Activated B cell treated with CpG ODN at 0.5 μM for 24 hours (primary cell): ENCODE measurements around the gene SMIM41. TPM values are rescaled to one million over a fixed set of nuclear protein-coding genes. Genes with fewer than 3 reads are reported as not detected.

Source experiments
- ATAC-seq: fragments of 200-7000 bp; cut with Tn5 transposase; one replicate; pipeline ENCODE4 v1.10.0; 2021; ENCODE audit warnings: low read depth, mild to moderate bottlenecking, moderate library complexity
- CTCF ChIA-PET: fragments of 350-600 bp; sonication (Branson Sonifier 250); formaldehyde crosslinking; loops from one replicate; lab custom pipeline; 2021; ENCODE audit warnings: antibody characterized with exemption; lab: Charles Lee
- POLR2A ChIA-PET: fragments of 350-600 bp; sonication (Branson Sonifier 250); formaldehyde crosslinking; loops from one replicate; lab custom pipeline; 2021; ENCODE audit warnings: antibody characterized with exemption; lab: Charles Lee
- DNase-seq: peaks from one replicate; pipeline ENCODE4 v3.0.0; 2022
- H3K27ac Mint-ChIP-seq: one replicate; pipeline ENCODE4 v1.8.0; 2020; ENCODE audit warnings: mixed read lengths
- H3K27me3 Mint-ChIP-seq: one replicate; pipeline ENCODE4 v1.8.0; 2021; ENCODE audit warnings: mixed read lengths
- H3K36me3 Mint-ChIP-seq: one replicate; pipeline ENCODE4 v1.8.0; 2021; ENCODE audit warnings: low read depth, mixed read lengths
- H3K4me1 Mint-ChIP-seq: one replicate; pipeline ENCODE4 v1.8.0; 2021; ENCODE audit warnings: mixed read lengths
- H3K4me3 Mint-ChIP-seq: one replicate; pipeline ENCODE4 v1.8.0; 2020; ENCODE audit warnings: mild to moderate bottlenecking, mixed read lengths
- H3K9me3 Mint-ChIP-seq: one replicate; pipeline ENCODE4 v1.8.0; 2020; ENCODE audit warnings: mixed read lengths
- CTCF ChIP-seq: fragments of 200-600 bp; IDR thresholded peaks from one replicate; pipeline ENCODE4 v1.8.0; 2022; ENCODE audit warnings: antibody characterized with exemption, mild to moderate bottlenecking
- intact Hi-C: fragments of 100-400 bp; cut with micrococcal nuclease; formaldehyde crosslinking; loops from one replicate; pipeline ENCODE4 v1.15.1; 2024
- total RNA-seq: library from RNA; stranded (reverse); gene quantifications from 2 replicates; pipeline ENCODE4 v1.2.3, GENCODE V29; 2022

The SMIM41 gene
- total RNA-seq, 1 donor from 2014 or later: not detected

GRCh38 chr12:52066346-52067080 lies 13.0 kb upstream of the SMIM41 start:
- ATAC-seq: no peak
- CTCF ChIA-PET: interaction anchor here (0.8 to 7.0 kb wide), 2 partner anchors 18 to 41 kb away, joined by 3 to 89 read pairs; no protein-coding TSS in a partner anchor
- Mint-ChIP-seq H3K27me3 (no peaks in the 10 kb centered on the region), H3K27ac (no peak overlapping the region), H3K9me3 (no peaks in the 10 kb centered on the region), H3K4me1 (peaks cover 23% of the 10 kb centered on the region), H3K36me3 (peaks cover 4% of the 10 kb centered on the region), H3K4me3 (no peak overlapping the region)
- TF ChIP-seq CTCF: no peak
- DNase-seq: no peak
- POLR2A ChIA-PET: interaction anchor here (7.8 kb wide), 1 partner anchor 14 kb away, joined by 99 read pairs; the partner anchor contains the start of gene NR4A1
- intact Hi-C loops: no loop called here

DNA sequence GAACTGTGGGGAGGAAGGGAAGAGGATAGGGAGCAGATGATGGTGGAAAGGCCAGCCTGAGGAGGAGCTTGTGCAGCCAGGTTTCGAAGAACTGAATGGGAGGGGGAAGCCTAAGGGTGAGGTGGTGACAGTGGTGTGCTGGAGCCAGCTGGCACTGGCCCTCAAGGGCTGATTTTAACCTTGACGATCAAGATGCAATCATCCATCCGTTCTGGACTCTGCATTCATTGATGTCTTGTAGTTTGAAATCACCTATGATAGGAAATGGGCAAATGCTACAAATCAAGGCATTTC lies 12.5 kb upstream of the SMIM41 start:
- no peaks in the 10 kb centered on the region for H3K9me3 Mint-ChIP-seq
- POLR2A ChIA-PET: interaction anchor here (7.8 kb wide), 1 partner anchor 15 kb away, joined by 99 read pairs; the partner anchor contains the start of gene NR4A1

GRCh38 chr12:52069327-52070184 lies 9.9 kb upstream of the SMIM41 start, which contains the start of gene ATG101:
Gene ATG101 (plus strand): TSS chr12:52069978. CDS start chr12:52073651, 3,673 bp downstream.
- Mint-ChIP-seq H3K4me1 (peaks cover 47% of the 10 kb centered on the region), H3K27me3 (no peaks in the 10 kb centered on the region), H3K36me3 (peaks cover 25% of the 10 kb centered on the region), H3K9me3 (no peaks in the 10 kb centered on the region), H3K27ac (peak within 1 kb of the TSS; percentile 96), H3K4me3 (peak within 1 kb of the TSS; percentile 87)
- TF ChIP-seq CTCF: peak; percentile 31
- ATAC-seq: peak; percentile 94
- intact Hi-C loops: loop anchor here (1.0 kb wide), 5 partner anchors 12 to 49 kb away; partner anchors contain the start of gene NR4A1
- ChIA-PET POLR2A (interaction anchor here (0.5 to 7.8 kb wide), 19 partner anchors 10 to 1958 kb away, joined by 3 to 99 read pairs (median 5); partner anchors contain the start of genes NR4A1 and TAMALIN), CTCF (interaction anchor here (0.7 to 7.0 kb wide), 13 partner anchors 9 to 89 kb away, joined by 3 to 89 read pairs (median 4); partner anchors contain the start of gene NR4A1)
- peak; percentile 87 for DNase-seq

More for the DNA sequence above, 12.5 kb upstream of the SMIM41 start:
- Mint-ChIP-seq H3K36me3 (peaks cover 4% of the 10 kb centered on the region), H3K27ac (no peak overlapping the region), H3K4me1 (peaks cover 27% of the 10 kb centered on the region), H3K27me3 (no peaks in the 10 kb centered on the region), H3K4me3 (no peak overlapping the region)
- no peak for DNase-seq
- intact Hi-C loops: no loop called here
- no peak for TF ChIP-seq CTCF
- CTCF ChIA-PET: interaction anchor here (0.8 to 7.0 kb wide), 2 partner anchors 17 to 41 kb away, joined by 3 to 89 read pairs; no protein-coding TSS in a partner anchor
- no peak for ATAC-seq

DNA sequence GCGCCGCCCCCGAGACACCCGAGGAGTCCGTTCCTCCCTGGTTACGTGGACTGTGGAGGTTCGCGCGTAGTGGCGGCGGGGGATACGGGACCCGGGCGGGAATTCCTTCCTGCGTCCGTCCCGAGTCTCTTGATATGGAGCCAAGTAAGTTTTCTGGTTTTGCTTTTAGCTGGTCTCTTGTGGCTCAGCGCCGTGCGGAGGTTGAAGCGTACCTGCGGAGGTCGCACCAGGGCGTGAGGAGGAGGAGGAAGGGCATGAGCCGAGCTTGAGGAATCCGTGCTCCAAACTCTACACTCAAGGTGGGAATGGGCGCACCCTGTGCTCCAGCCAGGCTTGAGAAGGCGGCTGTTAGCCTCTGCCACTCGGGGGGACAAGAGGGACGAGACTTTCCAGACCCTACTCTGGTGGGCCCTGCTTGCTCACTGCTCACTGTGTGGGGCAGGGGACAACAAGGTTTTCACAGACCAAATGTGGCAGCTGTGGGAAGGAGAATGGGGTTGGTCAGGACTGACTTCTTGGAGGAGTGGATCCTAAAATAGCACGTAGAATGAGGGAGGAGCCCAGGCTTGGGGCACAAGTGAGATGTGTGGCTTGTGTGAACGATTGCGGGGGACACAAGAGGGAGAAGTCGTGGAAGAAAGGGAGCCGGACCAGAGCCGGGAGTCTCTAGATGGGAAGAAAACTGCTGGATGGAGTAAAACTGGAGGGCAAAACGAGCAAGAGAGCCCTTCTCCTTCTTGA lies 9.1 kb upstream of the SMIM41 start:
- Mint-ChIP-seq H3K4me3 (peak overlapping the region; percentile 87), H3K27ac (peak overlapping the region; percentile 96), H3K27me3 (no peaks in the 10 kb centered on the region), H3K36me3 (peaks cover 33% of the 10 kb centered on the region), H3K4me1 (peaks cover 54% of the 10 kb centered on the region), H3K9me3 (no peaks in the 10 kb centered on the region)
- ChIA-PET CTCF (interaction anchor here (0.7 to 7.0 kb wide), 12 partner anchors 8 to 89 kb away, joined by 3 to 89 read pairs (median 4); partner anchors contain the start of gene NR4A1), POLR2A (interaction anchor here (0.8 to 7.8 kb wide), 18 partner anchors 11 to 1959 kb away, joined by 3 to 99 read pairs (median 6); partner anchors contain the start of genes NR4A1 and TAMALIN)
- intact Hi-C loops: no loop called here
- DNase-seq: no peak
- no peak for ATAC-seq
- no peak for TF ChIP-seq CTCF
